ENCODE results near the gene CAPS. TPM values are rescaled to one million over a fixed set of nuclear protein-coding genes. Genes with fewer than 3 reads are reported as not detected.
A peak's percentile ranks its signal among the peaks of the same experiment; 100 is the strongest.

Gene CAPS
- total RNA-seq, 1 experiment from 2014 or later = 7.2 TPM

GRCh38 chr19:5954293-5954692, 40.2 kb downstream of the CAPS start:
- intact Hi-C loops (cut with micrococcal nuclease; ENCODE audit: unreplicated experiment) = no loop called here
- no peaks in the 10 kb centered on the region for H3K9me3 ChIP-seq
- H3K4me3 ChIP-seq (ENCODE audit: low read depth, low read length) = no peak overlapping the region
- Mint-ChIP-seq H3K27me3 (ENCODE audit: insufficient read depth, unreplicated experiment) (no peaks in the 10 kb centered on the region), H3K9me3 (ENCODE audit: unreplicated experiment) (no peaks in the 10 kb centered on the region), H3K4me1 (ENCODE audit: low read depth, unreplicated experiment) (peaks cover 7% of the 10 kb centered on the region), H3K4me3 (ENCODE audit: unreplicated experiment) (no peak overlapping the region), H3K27ac (ENCODE audit: unreplicated experiment) (peak overlapping the region; percentile 71), H3K36me3 (ENCODE audit: insufficient read depth, unreplicated experiment) (peaks cover 14% of the 10 kb centered on the region)
- H3K4me1 ChIP-seq = peaks cover 25% of the 10 kb centered on the region
- ChIA-PET CTCF (no interaction called here), POLR2A (no interaction called here)
- no peaks in the 10 kb centered on the region for H3K27me3 ChIP-seq (replicated peaks; ENCODE audit: control insufficient read depth, insufficient read depth, low read length)
- DNase-seq = no peak
- H3K36me3 ChIP-seq (ENCODE audit: control insufficient read depth, insufficient read depth, low read length) = no peaks in the 10 kb centered on the region
- no TSS peak for BruUV-seq (replicated peaks)
- no peak for TF ChIP-seq CTCF (IDR thresholded peaks at IDR 0.05; ENCODE audit: insufficient read depth in 1 of 2, low read depth in 1 of 2, low read length in 1 of 2, severe bottlenecking in 1 of 2, unreplicated experiment in 1 of 2)

GRCh38 chr19:5955636-5955935, 41.5 kb downstream of the CAPS start:
- H3K9me3 Mint-ChIP-seq (ENCODE audit: unreplicated experiment) = no peaks in the 10 kb centered on the region
- peaks cover 13% of the 10 kb centered on the region for H3K4me1 Mint-ChIP-seq (ENCODE audit: low read depth, unreplicated experiment)
- POLR2A ChIA-PET = no interaction called here
- no peaks in the 10 kb centered on the region for H3K36me3 ChIP-seq (ENCODE audit: control insufficient read depth, insufficient read depth, low read length)
- no peaks in the 10 kb centered on the region for H3K9me3 ChIP-seq
- H3K4me1 ChIP-seq = peaks cover 25% of the 10 kb centered on the region
- H3K27me3 Mint-ChIP-seq (ENCODE audit: insufficient read depth, unreplicated experiment) = no peaks in the 10 kb centered on the region
- no TSS peak for BruUV-seq (replicated peaks)
- H3K27ac Mint-ChIP-seq (ENCODE audit: unreplicated experiment) = no peak overlapping the region
- peaks cover 11% of the 10 kb centered on the region for H3K36me3 Mint-ChIP-seq (ENCODE audit: insufficient read depth, unreplicated experiment)
- no peak overlapping the region for H3K4me3 Mint-ChIP-seq (ENCODE audit: unreplicated experiment)
- DNase-seq = no peak
- H3K27me3 ChIP-seq (replicated peaks; ENCODE audit: control insufficient read depth, insufficient read depth, low read length) = no peaks in the 10 kb centered on the region
- CTCF ChIA-PET = no interaction called here
- no peak for TF ChIP-seq CTCF (IDR thresholded peaks at IDR 0.05; ENCODE audit: insufficient read depth in 1 of 2, low read depth in 1 of 2, low read length in 1 of 2, severe bottlenecking in 1 of 2, unreplicated experiment in 1 of 2)
- intact Hi-C loops (cut with micrococcal nuclease; ENCODE audit: unreplicated experiment) = no loop called here
- no peak overlapping the region for H3K4me3 ChIP-seq (ENCODE audit: low read depth, low read length)

- H3K4me1 ChIP-seq = peaks cover 20% of the 10 kb centered on the region
- no peak overlapping the region for H3K4me3 Mint-ChIP-seq (ENCODE audit: unreplicated experiment)
- H3K36me3 Mint-ChIP-seq (ENCODE audit: insufficient read depth, unreplicated experiment) = peaks cover 12% of the 10 kb centered on the region
- no peaks in the 10 kb centered on the region for H3K9me3 ChIP-seq
- H3K27me3 Mint-ChIP-seq (ENCODE audit: insufficient read depth, unreplicated experiment) = no peaks in the 10 kb centered on the region
- BruUV-seq (replicated peaks) = no TSS peak
- no peaks in the 10 kb centered on the region for H3K27me3 ChIP-seq (replicated peaks; ENCODE audit: control insufficient read depth, insufficient read depth, low read length)
- H3K27ac Mint-ChIP-seq (ENCODE audit: unreplicated experiment) = no peak overlapping the region
- no peaks in the 10 kb centered on the region for H3K9me3 Mint-ChIP-seq (ENCODE audit: unreplicated experiment)
- TF ChIP-seq CTCF (IDR thresholded peaks at IDR 0.05; ENCODE audit: insufficient read depth in 1 of 2, low read depth in 1 of 2, low read length in 1 of 2, severe bottlenecking in 1 of 2, unreplicated experiment in 1 of 2) = no peak
- ChIA-PET POLR2A (no interaction called here), CTCF (interaction anchor here (1.8 kb wide), 1 partner anchor 11 kb away, joined by 7 read pairs; no protein-coding TSS in a partner anchor)
- H3K36me3 ChIP-seq (ENCODE audit: control insufficient read depth, insufficient read depth, low read length) = no peaks in the 10 kb centered on the region
- intact Hi-C loops (cut with micrococcal nuclease; ENCODE audit: unreplicated experiment) = no loop called here
- no peak for DNase-seq
- H3K4me1 Mint-ChIP-seq (ENCODE audit: low read depth, unreplicated experiment) = peaks cover 14% of the 10 kb centered on the region
- no peak overlapping the region for H3K4me3 ChIP-seq (ENCODE audit: low read depth, low read length)
Measured at GRCh38 chr19:5956323-5956722, 42.3 kb downstream of the CAPS start.
